Measurements from ENCODE around the gene INPP4A. TPM values are rescaled to one million over a fixed set of nuclear protein-coding genes. Genes with fewer than 3 reads are reported as not detected.

Gene INPP4A
- total and polyA plus RNA-seq, 10 of the 15 experiments (the other 5 are each of a cell fraction or from before 2014, with no cell fraction given) = 4.7 to 62.3 (median 36.9) TPM

- no peak for TF ChIP-seq ATF3 (IDR thresholded peaks at IDR 0.05; ENCODE audit: borderline replicate concordance, extremely low read depth, low read depth, low read length)
- no peak for TF ChIP-seq HDAC2 (IDR thresholded peaks at IDR 0.05)
- no peak for TF ChIP-seq TBL1XR1 (IDR thresholded peaks at IDR 0.05; ENCODE audit: low read depth, low read length)
- no peak for TF ChIP-seq SPI1 (IDR thresholded peaks at IDR 0.05; ENCODE audit: borderline replicate concordance, insufficient read depth, low read depth, low read length)
- TF ChIP-seq IRF3 (IDR thresholded peaks at IDR 0.05) = no peak
- TF ChIP-seq IKZF2 (IDR thresholded peaks at IDR 0.05) = no peak
- no peak for TF ChIP-seq ZNF24 (IDR thresholded peaks at IDR 0.05)
- no peak for TF ChIP-seq E2F8 (IDR thresholded peaks at IDR 0.05; ENCODE audit: low read depth, partially characterized antibody)
Observed at GRCh38 chr2:98467652-98468051, 23.0 kb downstream of the INPP4A start (continued).

Data from GM12878 (cell line).